H1 (cell line): ENCODE results near the gene STK36. TPM values are rescaled to one million over a fixed set of nuclear protein-coding genes. Genes with fewer than 3 reads are reported as not detected.
A peak's percentile ranks its signal among the peaks of the same experiment; 100 is the strongest.

Experiments
- CTCF ChIA-PET: fragments of 300-600 bp; sonication (Branson Sonifier 250); formaldehyde crosslinking; loops from one replicate; lab custom pipeline; 2021; ENCODE audit not compliant: partially characterized antibody; lab: Charles Lee
- POLR2A ChIA-PET: fragments of 300-600 bp; sonication (Branson Sonifier 250); formaldehyde crosslinking; loops from one replicate; lab custom pipeline; 2021; ENCODE audit warnings: inconsistent platforms; ENCODE audit not compliant: partially characterized antibody; lab: Charles Lee
- DNase-seq, 2 experiments: peaks; one replicate each; pipeline versions ENCODE4 v3.0.0 to v3.0.0-alpha.2; 2010 to 2022; ENCODE audit warnings: low spot score in 2 of 2, low read depth in 1 of 2, mixed read lengths in 1 of 2
- FAIRE-seq: peaks from 2 replicates; lab custom pipeline; 2011; peaks lifted over from hg19 to GRCh38; lab: Jason Lieb, UNC
- H2AFZ ChIP-seq: 2 replicates; pipeline ENCODE4 v1.8.1; 2012; ENCODE audit warnings: low read length, inconsistent platforms
- H2AK5ac ChIP-seq: 2 replicates; pipeline ENCODE4 v1.6.1; 2013; ENCODE audit warnings: low read depth, low read length
- H2BK120ac ChIP-seq: replicated peaks from 2 replicates; pipeline ENCODE3; 2013; ENCODE audit warnings: low read depth, low read length, inconsistent platforms
- H2BK12ac ChIP-seq: 2 replicates; pipeline ENCODE4 v1.6.1; 2013; ENCODE audit warnings: low read depth, low read length
- H2BK15ac ChIP-seq: 2 replicates; pipeline ENCODE4 v1.6.1; 2013; ENCODE audit warnings: low read length
- H2BK20ac ChIP-seq: 2 replicates; pipeline ENCODE4 v1.6.1; 2013; ENCODE audit warnings: low read length
- H2BK5ac ChIP-seq: 2 replicates; pipeline ENCODE4 v1.6.1; 2013; ENCODE audit warnings: low read depth, low read length
- H3K14ac ChIP-seq: 2 replicates; pipeline ENCODE4 v1.6.1; 2013; ENCODE audit warnings: inconsistent platforms; ENCODE audit not compliant: insufficient read length
- H3K18ac ChIP-seq: 2 replicates; pipeline ENCODE4 v1.6.1; 2013; ENCODE audit warnings: low read length; ENCODE audit errors: extremely low read depth
- H3K23ac ChIP-seq: 2 replicates; pipeline ENCODE4 v1.6.1; 2013; ENCODE audit warnings: inconsistent platforms; ENCODE audit not compliant: insufficient read length
- H3K23me2 ChIP-seq: 2 replicates; pipeline ENCODE4 v1.6.1; 2013; ENCODE audit warnings: low read depth, low read length
- H3K27ac ChIP-seq: 2 replicates; pipeline ENCODE4 v1.6.1; 2011; ENCODE audit warnings: low read depth, low read length, inconsistent platforms
- H3K27me3 ChIP-seq, 4 experiments: replicated peaks in 1 of 4; 1 replicate in 1 of 4; 2 replicates in 3 of 4; pipeline versions ENCODE4 v1.6.1 to v1.8.1; 2011 to 2013; ENCODE audit warnings: low read length in 3 of 4, mild to moderate bottlenecking in 3 of 4, inconsistent platforms in 2 of 4, mixed read lengths in 2 of 4, moderate library complexity in 1 of 4; ENCODE audit not compliant: control insufficient read depth in 3 of 4, insufficient read depth in 3 of 4; ENCODE audit errors: extremely low read depth in 1 of 4
- H3K36me3 ChIP-seq, 4 experiments: 2 replicates each; pipeline versions ENCODE4 v1.6.1 to v1.8.1; 2011 to 2013; ENCODE audit warnings: mild to moderate bottlenecking in 4 of 4, low read length in 3 of 4, moderate library complexity in 2 of 4, control low read depth in 1 of 4, inconsistent platforms in 1 of 4; ENCODE audit not compliant: insufficient read depth in 4 of 4, control insufficient read depth in 2 of 4
- H3K4ac ChIP-seq: replicated peaks from 2 replicates; pipeline ENCODE3; 2013; ENCODE audit warnings: low read length, low read depth, mixed read lengths, inconsistent platforms; ENCODE audit not compliant: insufficient read length
- H3K4me1 ChIP-seq, 4 experiments: replicated peaks in 1 of 4; 1 replicate in 1 of 4; 2 replicates in 3 of 4; pipeline versions ENCODE4 v1.6.1 to v1.8.1; 2011 to 2013; ENCODE audit warnings: low read length in 3 of 4, inconsistent platforms in 2 of 4, mixed read lengths in 1 of 4; ENCODE audit not compliant: insufficient read depth in 4 of 4, control insufficient read depth in 3 of 4
- H3K4me2 ChIP-seq, 2 experiments: 2 replicates each; pipeline versions ENCODE4 v1.6.1 to v1.8.1; 2011 to 2013; ENCODE audit warnings: low read depth in 2 of 2, low read length in 2 of 2, control low read depth in 1 of 2, inconsistent platforms in 1 of 2, mild to moderate bottlenecking in 1 of 2; ENCODE audit not compliant: insufficient read depth in 1 of 2
- H3K4me3 ChIP-seq, 4 experiments: fragments of 200-600, 300-600 bp in 1 of 4; sonication (generic), shearing (Covaris generic), sonication (Bioruptor Twin) in 1 of 4; 2 replicates each; pipeline versions ENCODE4 v1.5.1 to v1.8.1; 2011 to 2016; ENCODE audit warnings: low read length in 4 of 4, low read depth in 3 of 4, control low read depth in 2 of 4, inconsistent platforms in 2 of 4, mild to moderate bottlenecking in 2 of 4, mixed read lengths in 1 of 4, moderate library complexity in 1 of 4; ENCODE audit not compliant: insufficient read depth in 2 of 4; ENCODE audit errors: extremely low read depth in 1 of 4
- H3K56ac ChIP-seq: replicated peaks from 2 replicates; pipeline ENCODE3; 2013; ENCODE audit warnings: low read depth, mild to moderate bottlenecking, mixed read lengths, low read length, inconsistent platforms; ENCODE audit not compliant: insufficient read length
- H3K79me1 ChIP-seq: 2 replicates; pipeline ENCODE4 v1.6.1; 2013; ENCODE audit warnings: low read depth, low read length, control low read depth
- H3K79me2 ChIP-seq, 2 experiments: 2 replicates each; pipeline versions ENCODE4 v1.6.1 to v1.8.1; 2012 to 2013; ENCODE audit warnings: low read length in 2 of 2, mild to moderate bottlenecking in 2 of 2, inconsistent platforms in 1 of 2; ENCODE audit not compliant: insufficient read depth in 2 of 2, control insufficient read depth in 1 of 2
- H3K9ac ChIP-seq, 4 experiments: replicated peaks in 1 of 4; 1 replicate in 1 of 4; 2 replicates in 3 of 4; pipeline versions ENCODE4 v1.6.1 to v1.8.1; 2011 to 2013; ENCODE audit warnings: low read depth in 3 of 4, low read length in 3 of 4, control low read depth in 2 of 4, mild to moderate bottlenecking in 2 of 4, moderate library complexity in 2 of 4, inconsistent platforms in 1 of 4; ENCODE audit errors: extremely low read depth in 1 of 4
- H3K9me3 ChIP-seq, 2 experiments: 2 replicates each; pipeline versions ENCODE4 v1.6.1 to v1.8.1; 2012 to 2013; ENCODE audit warnings: mild to moderate bottlenecking in 2 of 2, moderate library complexity in 2 of 2, control low read depth in 1 of 2, inconsistent platforms in 1 of 2, low read depth in 1 of 2, low read length in 1 of 2, mixed read lengths in 1 of 2; ENCODE audit not compliant: insufficient read depth in 2 of 2
- H4K20me1 ChIP-seq, 2 experiments: replicated peaks in 1 of 2; 2 replicates each; pipeline versions ENCODE3 to v1.8.1; 2011 to 2013; ENCODE audit warnings: inconsistent platforms in 2 of 2, low read length in 2 of 2, mild to moderate bottlenecking in 1 of 2; ENCODE audit not compliant: insufficient read depth in 2 of 2, control insufficient read depth in 1 of 2
- H4K5ac ChIP-seq: 2 replicates; pipeline ENCODE4 v1.6.1; 2013; ENCODE audit warnings: low read length, low read depth, mixed read lengths, inconsistent platforms; ENCODE audit not compliant: insufficient read length
- H4K8ac ChIP-seq: 2 replicates; pipeline ENCODE4 v1.8.0; 2013; ENCODE audit warnings: mild to moderate bottlenecking, moderate library complexity, low read length, inconsistent platforms; ENCODE audit not compliant: insufficient read depth; ENCODE audit errors: extremely low read depth
- H4K91ac ChIP-seq: replicated peaks from 2 replicates; pipeline ENCODE3; 2013; ENCODE audit warnings: low read length, mixed read lengths, inconsistent platforms; ENCODE audit not compliant: insufficient read length
- CEBPB ChIP-seq: IDR thresholded peaks from 2 replicates; pipeline ENCODE4 v1.6.1; 2012; ENCODE audit warnings: low read depth, low read length
- CHD1 ChIP-seq: IDR thresholded peaks from 2 replicates; pipeline ENCODE4 v1.6.1; 2012; ENCODE audit warnings: low read depth, low read length, improper control_type of control experiment
- CHD2 ChIP-seq: IDR thresholded peaks from 2 replicates; pipeline ENCODE4 v1.6.1; 2012; ENCODE audit warnings: low read length, improper control_type of control experiment
- KDM1A ChIP-seq: fragments of 200-600, 300-600 bp; sonication (generic); IDR thresholded peaks from 2 replicates; pipeline ENCODE4 v1.7.1; 2016; ENCODE audit warnings: mild to moderate bottlenecking, low read length, borderline replicate concordance
- KDM4A ChIP-seq: IDR thresholded peaks from one replicate; pipeline ENCODE4 v1.7.1; 2012; ENCODE audit warnings: low read depth, mild to moderate bottlenecking, moderate library complexity, low read length, inconsistent platforms; ENCODE audit not compliant: severe bottlenecking
- MAFK ChIP-seq: IDR thresholded peaks from 2 replicates; pipeline ENCODE4 v1.6.1; 2012; ENCODE audit warnings: low read depth, mild to moderate bottlenecking, improper control_type of control experiment, low read length
- RBBP5 ChIP-seq: IDR thresholded peaks from 2 replicates; pipeline ENCODE4 v1.7.1; 2012; ENCODE audit warnings: low read depth, mild to moderate bottlenecking, inconsistent platforms, low read length, moderate library complexity, borderline replicate concordance
- RXRA ChIP-seq: IDR thresholded peaks from 2 replicates; pipeline ENCODE4 v1.6.1; 2011; ENCODE audit warnings: low read depth, mild to moderate bottlenecking, low read length, moderate library complexity; ENCODE audit not compliant: insufficient read depth
- SIRT6 ChIP-seq: IDR thresholded peaks from one replicate; pipeline ENCODE4 v1.7.1; 2012; ENCODE audit warnings: low read length, inconsistent platforms
- SIX5 ChIP-seq: IDR thresholded peaks from 2 replicates; pipeline ENCODE4 v1.6.1; 2011; ENCODE audit warnings: mild to moderate bottlenecking, low read depth, low read length
- WGBS, 2 experiments: shearing (Covaris generic) in 1 of 2; methylation state at CpG; one replicate each; pipeline versions ENCODE4 v1.1.6 to v1.1.7; 2013 to 2015; ENCODE audit warnings: low lambda C conversion rate in 2 of 2, mixed read lengths in 2 of 2, inconsistent platforms in 1 of 2, low coverage in 1 of 2, missing lambda C conversion rate in 1 of 2; ENCODE audit not compliant: insufficient replicate concordance in 2 of 2, insufficient coverage in 1 of 2, insufficient read length in 1 of 2; ENCODE audit errors: extremely low coverage in 1 of 2, missing lambda C conversion rate in 1 of 2; 5-methylcytosine and 5-hydroxymethylcytosine counted together
- polyA plus RNA-seq, 7 experiments: library from polyadenylated mRNA; depleted of rRNA in 3 of 7; stranded (reverse) in 5 of 7; unstranded in 2 of 7; fragments of >200 nt in 5 of 7; fragments of 200-250 nt in 2 of 7; gene quantifications; 1 replicate in 5 of 7; 2 replicates in 1 of 7; 4 replicates in 1 of 7; pipeline versions ENCODE4 v1.2.1 to v1.2.3, GENCODE V29; 2011 to 2013; ENCODE audit warnings: missing spikeins in 2 of 7, mixed read lengths in 2 of 7
- total RNA-seq: library from RNA; stranded (reverse); fragmentation: NEBNext Ultra II Directional; extraction: Animal tissue kit (Norgen Biotek cat#: 25700); gene quantifications from 2 replicates; pipeline ENCODE4 v1.2.1, GENCODE V29; 2021
- TF ChIP-seq, protein P1 (sequence below): IDR thresholded peaks from 2 replicates; pipeline ENCODE4 v1.6.1; 2011; ENCODE audit warnings: low read length, improper control_type of control experiment

STK36 gene
- total and polyA plus RNA-seq, 2 of the 8 experiments (the other 6 are each of a cell fraction or from before 2014, with no cell fraction given), result 41.4 to 57.6 TPM

DNA sequence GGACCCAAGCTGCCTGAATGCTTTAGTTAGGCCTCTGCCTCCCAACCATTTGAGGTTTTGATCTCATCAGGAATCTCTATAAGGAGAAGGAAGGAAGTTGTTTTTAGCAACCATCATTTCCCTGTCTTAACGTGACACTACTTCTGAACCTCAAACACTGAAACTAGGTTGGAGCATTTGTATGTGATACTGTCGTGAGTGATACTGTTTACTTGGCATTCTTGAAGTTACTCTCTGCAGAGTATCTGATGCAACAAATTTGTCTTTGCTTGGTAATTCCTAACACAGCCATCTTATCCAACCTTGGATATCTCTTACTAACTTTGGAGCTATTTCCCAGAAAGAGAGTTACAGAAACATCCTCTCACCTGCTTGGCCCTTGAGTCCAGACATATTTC is 60.9 kb downstream of the STK36 start:
- no peak overlapping the region for H2BK5ac ChIP-seq
- CTCF ChIA-PET, result interaction anchor here (1.2 to 3.6 kb wide), 4 partner anchors 10 to 130 kb away, joined by 4 to 29 read pairs (median 8); partner anchors contain the start of gene TTLL4
- no peak for FAIRE-seq
- POLR2A ChIA-PET, result interaction anchor here (1.8 kb wide), 1 partner anchor 22 kb away, joined by 7 read pairs; the partner anchor contains the start of gene TTLL4
- peaks cover 16% of the 10 kb centered on the region for H3K79me1 ChIP-seq
- no peak for DNase-seq
- no peak overlapping the region for H2BK20ac ChIP-seq
- H3K27ac ChIP-seq, result no peak overlapping the region
- H3K56ac ChIP-seq, result no peak overlapping the region
- H4K91ac ChIP-seq, result no peak overlapping the region
- no peak overlapping the region for H3K14ac ChIP-seq
- H3K23ac ChIP-seq, result no peak overlapping the region
- peaks cover 0 to 17% (median 6%) of the 10 kb centered on the region in 4 experiments; a peak in 5 of 7 replicates for H3K4me1 ChIP-seq
- no peak overlapping the region for H2BK120ac ChIP-seq
- 86% methylated on average over 2 of the region's 2 CpGs; no CpG with 5 or more reads in 1 of the 2 experiments for WGBS, 2 experiments
- no peak overlapping the region for H3K4me2 ChIP-seq
- TF ChIP-seq RBBP5 (no peak), CEBPB (no peak), CHD1 (no peak), RXRA (no peak), KDM1A (no peak), MAFK (no peak), CHD2 (no peak), SIRT6 (no peak), KDM4A (no peak), SIX5 (no peak)
- TF ChIP-seq, protein P1, sequence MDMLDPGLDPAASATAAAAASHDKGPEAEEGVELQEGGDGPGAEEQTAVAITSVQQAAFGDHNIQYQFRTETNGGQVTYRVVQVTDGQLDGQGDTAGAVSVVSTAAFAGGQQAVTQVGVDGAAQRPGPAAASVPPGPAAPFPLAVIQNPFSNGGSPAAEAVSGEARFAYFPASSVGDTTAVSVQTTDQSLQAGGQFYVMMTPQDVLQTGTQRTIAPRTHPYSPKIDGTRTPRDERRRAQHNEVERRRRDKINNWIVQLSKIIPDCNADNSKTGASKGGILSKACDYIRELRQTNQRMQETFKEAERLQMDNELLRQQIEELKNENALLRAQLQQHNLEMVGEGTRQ, result no peak
- no peak overlapping the region for H3K4ac ChIP-seq
- peaks cover 0 to 9% (median under 1%) of the 10 kb centered on the region in 4 experiments; a peak in 6 of 8 replicates for H3K36me3 ChIP-seq
- H2BK15ac ChIP-seq, result no peak overlapping the region
- H3K18ac ChIP-seq, result no peak overlapping the region
- no peak overlapping the region for H4K5ac ChIP-seq
- H4K8ac ChIP-seq, result no peak overlapping the region
- H2AK5ac ChIP-seq, result peak overlapping the region; percentile 67; the same call in 1 of the 2 replicates
- H3K9me3 ChIP-seq, result no peaks in the 10 kb centered on the region
- H2BK12ac ChIP-seq, result no peak overlapping the region
- no peak overlapping the region; a peak in 1 of 7 replicates for H3K9ac ChIP-seq
- peaks cover 0 to 9% of the 10 kb centered on the region in 2 experiments for H4K20me1 ChIP-seq
- no peak overlapping the region for H3K4me3 ChIP-seq
- peaks cover 3 to 60% of the 10 kb centered on the region in 2 experiments for H3K79me2 ChIP-seq
- no peaks in the 10 kb centered on the region for H3K27me3 ChIP-seq
- 0 out of 2 replicates have a peak, but pooled peaks cover 2% of the 10 kb centered on the region for H3K23me2 ChIP-seq
- H2AFZ ChIP-seq, result no peak overlapping the region
